Stimulated activated memory B cell treated with anti-CD40 and anti-IgM and Interleukin-4, amounts not matched to agents 10 μg/mL and 1 μg/mL and 100 μg/mL, for 72 hours (primary cell): ENCODE measurements around the gene TMC5.

Experiments used
- ATAC-seq: fragments of 150-1000 bp; cut with Tn5 transposase; 2 replicates; pipeline ENCODE4 v1.10.0; 2021
- H3K27ac Mint-ChIP-seq: one replicate; pipeline ENCODE4 v1.8.0; 2022; ENCODE audit warnings: mild to moderate bottlenecking, mixed read lengths
- H3K27me3 Mint-ChIP-seq: one replicate; pipeline ENCODE4 v1.8.0; 2022; ENCODE audit warnings: mixed read lengths
- H3K36me3 Mint-ChIP-seq: one replicate; pipeline ENCODE4 v1.8.0; 2022; ENCODE audit warnings: mixed read lengths
- H3K4me1 Mint-ChIP-seq: one replicate; pipeline ENCODE4 v1.8.0; 2022; ENCODE audit warnings: mixed read lengths
- H3K4me3 Mint-ChIP-seq: one replicate; pipeline ENCODE4 v1.8.0; 2022; ENCODE audit warnings: mild to moderate bottlenecking, moderate library complexity, mixed read lengths
- H3K9me3 Mint-ChIP-seq: one replicate; pipeline ENCODE4 v1.8.0; 2022; ENCODE audit warnings: mixed read lengths

TMC5 gene

DNA sequence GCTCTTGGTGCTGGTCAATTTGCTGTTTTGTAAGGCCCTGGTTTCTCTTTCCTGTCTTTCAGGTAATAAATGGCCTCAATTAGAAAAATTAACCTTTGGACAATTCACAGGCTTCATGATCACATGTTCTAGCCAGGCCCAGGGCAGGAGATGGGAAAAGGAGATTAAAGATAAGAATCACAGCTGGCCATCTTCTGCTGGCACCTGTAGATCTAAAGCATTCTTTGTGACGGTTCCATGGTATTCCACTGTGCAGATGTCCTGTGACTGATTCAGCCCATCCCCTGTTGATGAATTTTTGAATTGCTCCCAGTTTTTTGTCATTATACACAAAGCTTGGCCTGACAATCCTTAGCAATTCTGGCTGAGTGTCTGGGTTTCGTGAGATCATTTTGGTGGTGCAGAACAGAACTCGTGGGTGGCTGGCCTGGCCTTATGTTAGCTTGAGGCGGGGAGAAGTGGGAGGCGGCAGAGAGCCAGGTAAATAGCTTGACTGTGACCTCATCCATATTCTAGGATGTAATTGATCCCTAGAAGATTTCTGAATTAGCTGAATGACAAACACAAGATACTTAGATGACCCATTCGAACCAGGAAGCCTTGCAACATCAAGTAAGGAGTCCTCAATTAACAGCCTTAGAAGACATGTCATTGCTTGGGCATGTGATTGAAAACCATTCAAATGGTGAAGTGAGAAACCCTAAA lies 14.1 kb downstream of the TMC5 start:
- H3K4me3 Mint-ChIP-seq: no peak overlapping the region
- H3K9me3 Mint-ChIP-seq: peaks cover 3% of the 10 kb centered on the region
- no peaks in the 10 kb centered on the region for H3K36me3 Mint-ChIP-seq
- H3K4me1 Mint-ChIP-seq: peaks cover 3% of the 10 kb centered on the region
- peaks cover 11% of the 10 kb centered on the region for H3K27me3 Mint-ChIP-seq
- ATAC-seq: no peak
- no peak overlapping the region for H3K27ac Mint-ChIP-seq

DNA sequence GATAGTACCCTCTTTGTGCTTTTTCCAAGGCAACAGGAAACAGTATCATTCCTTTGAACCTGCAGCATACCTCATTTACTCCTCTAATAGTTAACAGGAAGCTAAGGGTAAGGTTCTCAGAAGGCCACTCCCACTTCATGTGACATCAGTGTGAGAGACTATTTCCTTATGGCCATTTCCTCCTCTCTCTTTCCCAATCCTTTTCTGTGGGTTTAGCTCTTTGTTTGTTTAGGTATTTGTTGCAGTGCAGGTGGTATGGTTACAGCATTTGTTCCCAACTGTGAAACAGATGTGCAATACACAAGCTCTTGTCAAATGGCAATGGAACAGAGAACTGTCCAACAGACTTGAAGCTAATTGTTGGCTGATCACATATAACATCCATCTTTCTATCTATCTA lies 14.7 kb downstream of the TMC5 start:
- no peak for ATAC-seq
- peaks cover 8% of the 10 kb centered on the region for H3K27me3 Mint-ChIP-seq
- H3K4me3 Mint-ChIP-seq: no peak overlapping the region
- H3K36me3 Mint-ChIP-seq: no peaks in the 10 kb centered on the region
- H3K27ac Mint-ChIP-seq: no peak overlapping the region
- peaks cover 10% of the 10 kb centered on the region for H3K4me1 Mint-ChIP-seq
- peaks cover 3% of the 10 kb centered on the region for H3K9me3 Mint-ChIP-seq

DNA sequence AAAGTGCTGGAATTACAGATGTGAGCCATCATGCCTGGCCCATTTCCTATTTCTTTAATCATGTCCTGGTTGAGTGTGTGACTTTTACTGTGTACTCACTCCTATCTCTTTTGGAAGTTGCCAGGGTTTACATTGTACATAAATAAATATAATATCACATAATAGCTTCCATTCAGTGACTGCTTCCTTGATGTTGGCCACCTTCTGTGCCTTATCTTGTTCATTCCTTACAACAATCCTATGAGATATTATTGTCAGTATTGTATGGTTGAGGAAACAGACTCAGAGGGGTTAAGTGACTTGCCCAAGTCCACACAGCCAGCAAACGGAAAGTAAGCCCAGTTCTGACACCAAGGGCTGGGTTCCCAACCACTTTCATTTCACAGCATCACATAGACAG lies 16.9 kb downstream of the TMC5 start:
- H3K9me3 Mint-ChIP-seq: peaks cover 3% of the 10 kb centered on the region
- H3K4me3 Mint-ChIP-seq: no peak overlapping the region
- no peak for ATAC-seq
- no peak overlapping the region for H3K27ac Mint-ChIP-seq
- peaks cover 16% of the 10 kb centered on the region for H3K4me1 Mint-ChIP-seq
- no peaks in the 10 kb centered on the region for H3K36me3 Mint-ChIP-seq
- H3K27me3 Mint-ChIP-seq: peaks cover 8% of the 10 kb centered on the region

DNA sequence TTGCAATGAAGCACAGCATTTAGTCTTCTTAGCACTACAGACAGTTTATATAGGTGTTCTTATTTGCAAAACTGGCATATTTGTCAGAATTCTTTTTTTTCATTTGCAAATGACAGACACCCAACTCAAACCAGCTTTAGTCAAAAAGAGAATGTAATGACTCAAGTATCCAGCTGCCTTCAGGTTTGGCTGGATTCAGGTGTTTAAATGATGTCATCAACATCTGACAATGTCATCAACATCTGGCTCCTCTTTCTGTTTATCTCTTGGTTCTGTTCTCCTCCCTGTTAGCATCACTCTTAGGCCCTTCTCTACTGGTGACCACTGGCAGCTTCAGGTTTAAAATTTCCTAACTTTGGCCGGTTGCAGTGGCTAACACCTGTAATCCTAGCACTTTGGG lies 18.9 kb downstream of the TMC5 start:
- no peak overlapping the region for H3K27ac Mint-ChIP-seq
- no peak overlapping the region for H3K4me3 Mint-ChIP-seq
- peaks cover 16% of the 10 kb centered on the region for H3K4me1 Mint-ChIP-seq
- H3K9me3 Mint-ChIP-seq: peaks cover 3% of the 10 kb centered on the region
- no peak for ATAC-seq
- no peaks in the 10 kb centered on the region for H3K36me3 Mint-ChIP-seq
- H3K27me3 Mint-ChIP-seq: peaks cover 8% of the 10 kb centered on the region

DNA sequence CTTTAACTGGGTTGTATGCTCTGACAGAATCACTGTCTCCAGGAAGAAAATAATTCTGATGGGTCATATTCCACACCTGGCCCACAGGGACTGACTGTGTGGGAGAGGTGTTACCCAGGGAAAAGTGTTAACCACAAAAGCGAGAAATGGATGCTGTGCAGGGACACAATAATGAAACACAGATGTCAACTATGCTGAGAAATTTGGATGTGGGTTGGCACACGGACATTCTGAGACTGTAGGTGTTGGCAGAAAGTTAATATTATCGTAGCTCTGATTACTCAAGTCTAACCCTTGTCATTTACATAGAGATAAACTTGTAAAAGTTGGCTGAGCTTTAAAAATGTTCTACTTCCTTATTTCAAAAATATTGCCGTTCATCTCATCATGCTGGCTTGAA lies 19.6 kb downstream of the TMC5 start:
- Mint-ChIP-seq H3K36me3 (no peaks in the 10 kb centered on the region), H3K27me3 (peaks cover 8% of the 10 kb centered on the region), H3K4me3 (no peak overlapping the region), H3K4me1 (peaks cover 16% of the 10 kb centered on the region), H3K27ac (no peak overlapping the region), H3K9me3 (peaks cover 3% of the 10 kb centered on the region)
- ATAC-seq: peak; percentile 55

DNA sequence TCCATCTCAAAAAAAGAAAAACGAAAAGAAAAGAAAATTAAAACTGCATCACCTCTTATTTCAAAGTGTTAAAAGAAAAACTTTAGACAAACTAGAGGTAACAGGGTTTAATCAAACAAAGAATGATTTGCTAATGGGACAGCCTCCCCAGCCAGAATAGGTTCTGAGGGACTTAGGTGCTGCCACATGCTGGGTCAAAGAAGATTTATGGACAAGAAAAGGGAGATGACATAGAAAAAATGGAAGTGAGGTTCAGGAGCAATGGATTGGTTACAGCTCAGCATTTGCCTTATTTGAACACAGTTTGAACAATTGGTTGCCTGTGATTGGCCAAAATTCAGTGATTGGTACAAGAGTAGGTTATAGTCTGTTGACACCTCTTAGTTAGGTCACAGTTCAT lies 21.1 kb downstream of the TMC5 start:
- Mint-ChIP-seq H3K4me3 (no peak overlapping the region), H3K36me3 (peaks cover 4% of the 10 kb centered on the region), H3K9me3 (peaks cover 4% of the 10 kb centered on the region), H3K4me1 (peaks cover 16% of the 10 kb centered on the region), H3K27me3 (peaks cover 22% of the 10 kb centered on the region), H3K27ac (no peak overlapping the region)
- no peak for ATAC-seq

DNA sequence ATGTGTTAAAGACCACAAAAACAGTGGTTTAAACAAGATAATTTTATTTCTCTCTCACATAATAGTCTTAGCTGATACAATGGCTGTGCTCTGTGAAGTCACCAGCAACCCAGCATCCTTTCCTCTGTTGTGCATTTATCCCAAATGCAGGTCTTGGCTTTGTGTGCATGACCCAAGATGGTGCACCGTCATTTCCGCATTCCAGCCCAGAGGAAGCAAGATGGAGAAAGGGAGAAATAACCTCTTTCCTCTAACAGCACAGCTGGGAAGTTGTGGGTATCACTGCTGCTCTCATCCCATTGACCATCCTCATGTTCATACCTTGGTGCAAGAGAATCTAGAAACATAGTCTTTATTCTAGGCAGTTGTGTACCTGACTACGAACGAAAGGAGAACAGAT lies 21.8 kb downstream of the TMC5 start:
- no peak for ATAC-seq
- H3K36me3 Mint-ChIP-seq: peaks cover 6% of the 10 kb centered on the region
- peaks cover 16% of the 10 kb centered on the region for H3K4me1 Mint-ChIP-seq
- H3K27me3 Mint-ChIP-seq: peaks cover 26% of the 10 kb centered on the region
- peaks cover 5% of the 10 kb centered on the region for H3K9me3 Mint-ChIP-seq
- H3K27ac Mint-ChIP-seq: no peak overlapping the region
- H3K4me3 Mint-ChIP-seq: no peak overlapping the region

DNA sequence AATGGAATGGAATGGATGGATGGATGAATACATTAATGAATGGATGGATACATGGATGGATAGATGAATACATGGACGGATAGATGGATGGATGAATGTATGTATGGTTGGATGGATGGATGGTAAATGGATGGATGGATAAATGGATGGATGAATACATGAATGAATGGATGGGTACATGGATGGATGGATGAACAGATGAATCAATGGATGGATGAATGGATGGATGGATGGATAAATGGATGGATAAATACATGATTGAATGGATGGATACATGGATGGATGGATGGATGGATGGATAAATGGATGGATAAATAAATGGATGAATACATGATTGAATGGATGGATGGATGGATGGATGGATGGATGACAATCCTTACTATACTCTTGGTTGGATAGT lies 26.0 kb downstream of the TMC5 start:
- H3K36me3 Mint-ChIP-seq: peaks cover 6% of the 10 kb centered on the region
- H3K4me3 Mint-ChIP-seq: no peak overlapping the region
- H3K27me3 Mint-ChIP-seq: peaks cover 28% of the 10 kb centered on the region
- H3K9me3 Mint-ChIP-seq: peaks cover 5% of the 10 kb centered on the region
- no peak for ATAC-seq
- no peaks in the 10 kb centered on the region for H3K4me1 Mint-ChIP-seq
- H3K27ac Mint-ChIP-seq: no peak overlapping the region

DNA sequence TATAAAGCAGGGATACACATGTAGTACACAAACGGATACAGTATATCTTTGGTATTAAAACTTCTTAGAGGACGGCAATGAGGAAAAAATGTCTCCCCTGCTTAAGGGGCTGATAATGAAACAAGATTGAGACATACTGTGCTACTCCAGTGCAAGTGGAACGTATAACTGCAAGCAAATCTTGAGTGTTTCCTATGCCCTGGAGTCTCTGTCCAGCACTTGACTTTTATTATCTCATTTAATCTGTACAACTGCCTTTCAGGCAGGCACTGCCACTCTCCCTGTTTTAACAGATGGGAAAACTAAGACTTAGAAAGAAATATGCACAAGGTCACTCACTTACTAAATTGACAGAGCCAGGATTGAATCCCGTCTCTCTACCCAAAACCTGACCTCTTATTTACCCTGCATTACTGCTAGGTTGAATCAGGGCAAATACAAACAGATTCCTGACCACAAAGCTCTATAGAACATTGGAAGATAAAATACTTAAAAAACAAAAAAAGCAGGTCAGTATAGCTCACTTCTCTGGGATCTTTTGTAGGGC lies 28.7 kb downstream of the TMC5 start:
- Mint-ChIP-seq H3K4me3 (no peak overlapping the region), H3K27ac (no peak overlapping the region), H3K36me3 (peaks cover 6% of the 10 kb centered on the region), H3K27me3 (peaks cover 38% of the 10 kb centered on the region), H3K4me1 (no peaks in the 10 kb centered on the region), H3K9me3 (peaks cover 5% of the 10 kb centered on the region)
- ATAC-seq: no peak

DNA sequence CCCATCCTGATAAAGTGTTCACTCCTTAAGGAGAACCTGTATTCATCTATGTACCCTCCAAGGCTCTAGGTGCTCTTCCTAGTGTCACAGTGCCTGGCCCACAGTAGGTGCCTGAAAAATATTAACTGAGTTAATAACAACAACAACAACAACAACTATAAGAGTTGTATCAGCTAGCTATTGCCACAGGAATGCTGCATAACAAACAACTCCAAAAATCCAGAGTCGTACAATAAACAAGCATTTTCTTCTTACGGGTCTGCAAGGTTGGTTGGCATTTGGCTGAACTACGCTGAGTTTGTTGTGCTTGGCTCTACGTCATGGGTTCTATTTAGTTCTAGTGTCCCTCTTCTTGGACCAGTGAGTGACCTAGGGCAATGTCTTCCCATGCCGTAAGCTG lies 29.2 kb downstream of the TMC5 start:
- Mint-ChIP-seq H3K4me3 (no peak overlapping the region), H3K27ac (no peak overlapping the region)

DNA sequence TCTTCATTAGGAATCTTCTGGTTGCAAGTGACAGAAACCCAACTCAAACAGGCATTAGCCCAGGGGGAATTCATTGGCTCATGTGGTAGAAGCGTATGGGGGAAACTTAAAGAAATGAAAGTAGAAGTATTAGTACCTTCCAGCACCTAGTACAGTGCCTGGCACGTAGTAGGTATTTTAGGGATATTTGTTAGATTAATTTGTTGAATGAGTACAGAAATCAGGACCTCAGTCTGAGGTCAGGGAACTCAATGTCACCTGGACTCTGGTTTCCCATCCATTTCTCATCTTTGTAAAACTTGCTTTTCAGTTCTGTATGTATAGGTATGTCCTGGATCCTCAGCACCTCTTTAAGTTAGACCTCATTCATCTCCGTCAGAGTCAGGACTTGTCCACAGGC lies 32.5 kb downstream of the TMC5 start:
- Mint-ChIP-seq H3K27me3 (peaks cover 17% of the 10 kb centered on the region), H3K4me1 (no peaks in the 10 kb centered on the region)

More for the DNA sequence above, 29.2 kb downstream of the TMC5 start:
- Mint-ChIP-seq H3K27me3 (peaks cover 38% of the 10 kb centered on the region), H3K36me3 (peaks cover 6% of the 10 kb centered on the region), H3K9me3 (peaks cover 5% of the 10 kb centered on the region), H3K4me1 (no peaks in the 10 kb centered on the region)
- no peak for ATAC-seq

DNA sequence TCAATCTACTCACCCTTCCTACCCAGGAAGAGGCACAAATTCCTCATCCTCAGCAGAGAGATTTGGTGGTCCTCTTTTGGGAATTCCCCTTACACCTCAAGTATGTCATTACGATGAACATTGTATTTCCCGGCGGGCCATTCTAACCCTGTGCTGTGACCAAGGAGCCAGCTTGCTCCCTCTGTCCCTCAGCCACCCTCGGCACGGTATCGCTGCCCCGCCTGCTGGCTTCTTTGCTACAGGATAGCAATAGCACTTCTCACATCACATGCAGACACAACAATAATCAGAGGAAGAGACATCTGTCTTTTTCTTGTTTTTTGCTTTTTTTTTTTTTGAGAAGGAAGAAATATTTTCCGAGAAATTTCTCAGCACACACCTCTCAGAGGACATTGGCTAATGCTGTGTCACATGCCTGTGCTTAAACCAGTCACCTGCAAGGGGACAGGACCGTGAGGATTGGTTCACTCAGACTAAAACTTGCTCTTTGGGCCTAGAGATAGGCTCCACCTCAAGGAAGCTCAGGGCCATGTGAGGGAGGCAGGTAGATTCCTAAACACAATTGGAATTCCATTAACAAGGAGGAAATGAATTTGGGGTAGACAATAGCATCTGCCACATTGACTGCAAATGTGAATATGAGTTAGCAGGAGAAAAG lies 41.2 kb downstream of the TMC5 start:
- H3K36me3 Mint-ChIP-seq: no peaks in the 10 kb centered on the region
- no peaks in the 10 kb centered on the region for H3K9me3 Mint-ChIP-seq
- peaks cover 18% of the 10 kb centered on the region for H3K27me3 Mint-ChIP-seq
- no peak for ATAC-seq
- no peak overlapping the region for H3K27ac Mint-ChIP-seq
- no peaks in the 10 kb centered on the region for H3K4me1 Mint-ChIP-seq
- no peak overlapping the region for H3K4me3 Mint-ChIP-seq

More for the DNA sequence above, 32.5 kb downstream of the TMC5 start:
- ATAC-seq: no peak
- H3K27ac Mint-ChIP-seq: no peak overlapping the region
- H3K4me3 Mint-ChIP-seq: no peak overlapping the region
- H3K9me3 Mint-ChIP-seq: no peaks in the 10 kb centered on the region
- H3K36me3 Mint-ChIP-seq: no peaks in the 10 kb centered on the region

DNA sequence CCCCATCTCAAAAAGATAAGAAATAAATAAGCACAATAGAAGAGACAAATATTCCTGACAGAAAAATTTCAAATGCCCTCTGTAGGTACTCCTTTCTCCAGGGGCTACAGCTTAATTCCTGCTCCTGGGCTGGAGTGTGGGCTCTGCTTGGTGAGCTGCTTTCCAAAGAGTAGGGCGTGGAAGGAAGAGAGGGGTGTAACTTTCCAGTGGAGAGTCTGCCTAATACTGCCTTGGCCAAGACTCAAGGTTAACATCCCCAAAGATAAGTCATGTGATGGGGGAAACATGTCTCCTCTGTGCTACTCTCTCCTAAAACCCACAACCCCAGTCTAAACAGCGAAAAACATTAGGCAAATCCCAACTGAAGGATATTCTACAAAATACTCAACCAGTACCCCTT lies 42.7 kb downstream of the TMC5 start:
- Mint-ChIP-seq H3K4me1 (no peaks in the 10 kb centered on the region), H3K9me3 (no peaks in the 10 kb centered on the region), H3K36me3 (no peaks in the 10 kb centered on the region), H3K4me3 (no peak overlapping the region), H3K27ac (no peak overlapping the region), H3K27me3 (peaks cover 18% of the 10 kb centered on the region)
- ATAC-seq: no peak

DNA sequence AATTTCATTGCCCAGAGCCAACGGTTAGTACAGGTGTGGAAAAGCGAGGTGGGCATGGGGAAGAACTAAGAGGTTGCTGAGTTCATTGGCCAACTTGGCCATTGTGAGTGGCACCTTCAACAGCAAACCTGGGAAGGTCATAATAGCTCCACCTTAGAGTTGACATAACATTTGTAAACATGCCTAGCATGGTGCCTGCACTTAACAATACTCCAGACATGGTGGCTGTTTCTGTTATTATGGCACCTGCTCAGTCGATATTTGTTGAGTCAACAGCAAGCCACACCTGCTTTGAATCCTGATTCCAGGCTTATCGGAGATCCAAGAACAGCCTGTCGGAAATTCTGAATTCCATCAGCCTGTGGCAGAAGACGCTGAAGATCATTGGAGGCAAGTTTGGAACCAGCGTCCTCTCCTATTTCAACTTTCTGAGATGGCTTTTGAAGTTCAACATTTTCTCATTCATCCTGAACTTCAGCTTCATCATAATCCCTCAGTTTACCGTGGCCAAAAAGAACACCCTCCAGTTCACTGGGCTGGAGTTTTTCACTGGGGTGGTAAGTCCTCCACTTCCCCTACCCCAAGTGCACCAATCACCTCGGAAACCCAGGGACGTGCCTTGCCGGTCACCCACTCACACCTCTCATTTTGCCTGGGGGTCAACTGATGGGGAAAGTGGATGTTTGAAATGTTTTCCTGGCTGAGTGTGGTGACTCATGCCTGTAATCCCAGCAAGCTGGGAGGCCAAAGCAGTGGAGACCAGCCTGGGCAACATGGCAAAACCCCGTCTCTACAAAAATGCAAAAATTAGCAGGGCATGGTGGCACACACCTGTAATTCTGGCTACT lies 46.0 kb downstream of the TMC5 start:
- Mint-ChIP-seq H3K27me3 (peaks cover 17% of the 10 kb centered on the region), H3K4me1 (no peaks in the 10 kb centered on the region), H3K36me3 (no peaks in the 10 kb centered on the region), H3K4me3 (no peak overlapping the region), H3K27ac (no peak overlapping the region), H3K9me3 (no peaks in the 10 kb centered on the region)
- ATAC-seq: no peak

DNA sequence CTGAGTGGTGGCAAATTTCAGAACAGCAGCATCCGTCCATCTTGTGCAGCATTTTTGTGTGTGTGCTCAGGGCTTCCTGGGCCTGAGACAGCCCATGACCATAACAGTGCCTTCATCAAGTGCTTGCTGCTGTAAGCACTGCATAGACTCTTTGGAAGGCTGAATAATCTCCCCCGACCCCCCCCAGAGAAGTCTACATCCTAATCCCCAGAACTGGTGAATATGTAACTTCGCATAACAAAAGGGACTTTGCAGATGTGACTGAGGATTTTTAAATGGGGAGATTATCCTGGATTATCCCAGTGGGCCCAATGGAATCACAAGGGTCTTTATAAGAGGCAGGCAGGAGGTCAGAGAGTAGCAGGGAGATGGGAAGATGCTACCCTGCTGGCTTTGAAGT lies 50.6 kb downstream of the TMC5 start:
- Mint-ChIP-seq H3K27me3 (no peaks in the 10 kb centered on the region), H3K9me3 (no peaks in the 10 kb centered on the region), H3K36me3 (no peaks in the 10 kb centered on the region), H3K4me1 (no peaks in the 10 kb centered on the region), H3K27ac (no peak overlapping the region), H3K4me3 (no peak overlapping the region)
- no peak for ATAC-seq
